Measurements from ENCODE around the gene PLEKHG3. TPM values are rescaled to one million over a fixed set of nuclear protein-coding genes. Genes with fewer than 3 reads are reported as not detected.

The PLEKHG3 gene
- total and polyA plus RNA-seq, 9 donors, result 17.5 to 92.9 (median 67.7) TPM

GRCh38 chr14:64761441-64762043 is 57.3 kb downstream of the PLEKHG3 start:
- TF ChIP-seq CTCF (IDR thresholded peaks at IDR 0.05) (peak in 1 of 3 donors; percentile 9), EP300 (IDR thresholded peaks at IDR 0.05) (no peak)
- 7 to 15% (median 10%) methylated on average over 5 of the region's 5 CpGs for WGBS, 3 donors
- DNase-seq, result peak; percentile 54 to 67 (median 62)
- Histone ChIP-seq H3K4me3 (no peak overlapping the region), H3K9me3 (no peaks in the 10 kb centered on the region), H3K27ac (peak overlapping the region; percentile 73 to 94), H3K4me1 (ENCODE audit: insufficient read depth) (peaks cover 35% of the 10 kb centered on the region), H3K36me3 (no peaks in the 10 kb centered on the region), H3K27me3 (no peaks in the 10 kb centered on the region)
- intact Hi-C loops (cut with DNase I), result loop anchor here (2.0 to 5.0 kb wide), 5 partner anchors 54 to 89 kb away; partner anchors contain the start of gene PLEKHG3 (in 1 of the 4)

- peaks cover 35% of the 10 kb centered on the region for H3K4me1 ChIP-seq (ENCODE audit: insufficient read depth)
- TF ChIP-seq POLR2A (IDR thresholded peaks at IDR 0.05) (no peak), EP300 (IDR thresholded peaks at IDR 0.05) (no peak), CTCF (IDR thresholded peaks at IDR 0.05) (peak in 1 of 3 donors; percentile 2)
- no peaks in the 10 kb centered on the region for H3K36me3 ChIP-seq
- WGBS, 3 donors, result 3 to 11% (median 6%) methylated on average over 19 of the region's 19 CpGs
- peak; percentile 93 to 98 (median 96) for DNase-seq
- no peaks in the 10 kb centered on the region for H3K27me3 ChIP-seq
- H3K4me3 ChIP-seq, result no peak overlapping the region
- intact Hi-C loops (cut with DNase I), result loop anchor here (2.0 to 5.0 kb wide), 4 partner anchors 55 to 90 kb away; partner anchors contain the start of gene PLEKHG3 (in 1 of the 4)
- H3K27ac ChIP-seq, result peak overlapping the region; percentile 73 to 94
- H3K9me3 ChIP-seq, result no peaks in the 10 kb centered on the region
These were observed 58.1 kb downstream of the PLEKHG3 start for GRCh38 chr14:64762044-64763034.

GRCh38 chr14:64763085-64763782 is 59.0 kb downstream of the PLEKHG3 start:
- intact Hi-C loops (cut with DNase I), result loop anchor here (2.0 to 5.0 kb wide), 4 partner anchors 56 to 91 kb away; partner anchors contain the start of gene PLEKHG3 (in 1 of the 4)
- 83 to 91% (median 86%) methylated on average over 11 of the region's 11 CpGs for WGBS, 3 donors

More at GRCh38 chr14:64763085-64763782, 59.0 kb downstream of the PLEKHG3 start:
- peak in 2 of 5 donors; percentile 42 to 49 for DNase-seq
- Histone ChIP-seq H3K36me3 (no peaks in the 10 kb centered on the region), H3K27me3 (no peaks in the 10 kb centered on the region), H3K4me1 (ENCODE audit: insufficient read depth) (peaks cover 30% of the 10 kb centered on the region), H3K27ac (peak overlapping the region; percentile 67 to 94), H3K4me3 (no peak overlapping the region), H3K9me3 (no peaks in the 10 kb centered on the region)
- no peak for TF ChIP-seq CTCF (IDR thresholded peaks at IDR 0.05)
